Measurements from ENCODE around the gene SHC3.

SHC3 gene

GRCh38 chr9:89160806-89161205, 17.8 kb downstream of the SHC3 start:
- in situ Hi-C loops (cut with MboI; ENCODE audit: low sequenced_read_pairs) = no loop called here

GRCh38 chr9:89154651-89155336, 23.8 kb downstream of the SHC3 start:
- in situ Hi-C loops (cut with MboI; ENCODE audit: low sequenced_read_pairs) = no loop called here

- in situ Hi-C loops (cut with MboI; ENCODE audit: low sequenced_read_pairs) = no loop called here
These were observed 24.4 kb downstream of the SHC3 start for GRCh38 chr9:89154218-89154617.

GRCh38 chr9:89153232-89154017, 25.2 kb downstream of the SHC3 start:
- in situ Hi-C loops (cut with MboI; ENCODE audit: low sequenced_read_pairs) = no loop called here

- in situ Hi-C loops (cut with MboI; ENCODE audit: low sequenced_read_pairs) = no loop called here
These were observed 28.9 kb downstream of the SHC3 start for GRCh38 chr9:89149726-89150125.

- in situ Hi-C loops (cut with MboI; ENCODE audit: low sequenced_read_pairs) = no loop called here
These were observed 33.5 kb downstream of the SHC3 start for GRCh38 chr9:89145097-89145496.

GRCh38 chr9:89144238-89144637, 34.4 kb downstream of the SHC3 start:
- in situ Hi-C loops (cut with MboI; ENCODE audit: low sequenced_read_pairs) = no loop called here

GRCh38 chr9:89143266-89143665, 35.4 kb downstream of the SHC3 start:
- in situ Hi-C loops (cut with MboI; ENCODE audit: low sequenced_read_pairs) = no loop called here

GRCh38 chr9:89139455-89139854, 39.2 kb downstream of the SHC3 start:
- in situ Hi-C loops (cut with MboI; ENCODE audit: low sequenced_read_pairs) = no loop called here

- in situ Hi-C loops (cut with MboI; ENCODE audit: low sequenced_read_pairs) = no loop called here
These were observed 39.9 kb downstream of the SHC3 start for GRCh38 chr9:89138463-89139390.

- in situ Hi-C loops (cut with MboI; ENCODE audit: low sequenced_read_pairs) = no loop called here
These were observed 40.8 kb downstream of the SHC3 start for GRCh38 chr9:89137542-89138462.

- in situ Hi-C loops (cut with MboI; ENCODE audit: low sequenced_read_pairs) = no loop called here
These were observed 42.9 kb downstream of the SHC3 start for GRCh38 chr9:89135591-89136166.

- in situ Hi-C loops (cut with MboI; ENCODE audit: low sequenced_read_pairs) = no loop called here
These were observed 43.9 kb downstream of the SHC3 start for GRCh38 chr9:89134709-89135108.

- in situ Hi-C loops (cut with MboI; ENCODE audit: low sequenced_read_pairs) = no loop called here
These were observed 55.7 kb downstream of the SHC3 start for GRCh38 chr9:89122949-89123348.

GRCh38 chr9:89120704-89121103, 57.9 kb downstream of the SHC3 start:
- in situ Hi-C loops (cut with MboI; ENCODE audit: low sequenced_read_pairs) = no loop called here

- in situ Hi-C loops (cut with MboI; ENCODE audit: low sequenced_read_pairs) = no loop called here
These were observed 61.8 kb downstream of the SHC3 start for GRCh38 chr9:89116805-89117192.

- in situ Hi-C loops (cut with MboI; ENCODE audit: low sequenced_read_pairs) = no loop called here
These were observed 62.4 kb downstream of the SHC3 start for GRCh38 chr9:89116064-89116804.

- in situ Hi-C loops (cut with MboI; ENCODE audit: low sequenced_read_pairs) = no loop called here
These were observed 63.2 kb downstream of the SHC3 start for GRCh38 chr9:89115426-89115825.

GRCh38 chr9:89114741-89115140, 63.9 kb downstream of the SHC3 start:
- in situ Hi-C loops (cut with MboI; ENCODE audit: low sequenced_read_pairs) = no loop called here
